HUDEP-2 (cell line): ENCODE data around the gene ACADVL.
"Not testable (repeated sequence)": the region's sequence is repeated elsewhere in the genome, so short reads cannot be mapped to it uniquely, and the experiment has no call there.

Experiments
- DNase-seq, 76 experiments: peaks; one replicate each; lab custom pipeline; 2025; ENCODE audit not compliant: unreplicated experiment in 76 of 76; lab: John Stamatoyannopoulos, UW

ACADVL gene

GRCh38 chr17:7219812-7220592 lies at the start of gene ACADVL, which contains the start of gene DLG4:
Gene ACADVL, plus strand, starts transcription at chr17:7219938. Its CDS starts 47 bp downstream, at chr17:7219985.
Gene DLG4, minus strand, starts transcription at chr17:7219836.
- peak in 65 of 76 experiments; percentile 24 to 87 (median 76) for DNase-seq

DNA sequence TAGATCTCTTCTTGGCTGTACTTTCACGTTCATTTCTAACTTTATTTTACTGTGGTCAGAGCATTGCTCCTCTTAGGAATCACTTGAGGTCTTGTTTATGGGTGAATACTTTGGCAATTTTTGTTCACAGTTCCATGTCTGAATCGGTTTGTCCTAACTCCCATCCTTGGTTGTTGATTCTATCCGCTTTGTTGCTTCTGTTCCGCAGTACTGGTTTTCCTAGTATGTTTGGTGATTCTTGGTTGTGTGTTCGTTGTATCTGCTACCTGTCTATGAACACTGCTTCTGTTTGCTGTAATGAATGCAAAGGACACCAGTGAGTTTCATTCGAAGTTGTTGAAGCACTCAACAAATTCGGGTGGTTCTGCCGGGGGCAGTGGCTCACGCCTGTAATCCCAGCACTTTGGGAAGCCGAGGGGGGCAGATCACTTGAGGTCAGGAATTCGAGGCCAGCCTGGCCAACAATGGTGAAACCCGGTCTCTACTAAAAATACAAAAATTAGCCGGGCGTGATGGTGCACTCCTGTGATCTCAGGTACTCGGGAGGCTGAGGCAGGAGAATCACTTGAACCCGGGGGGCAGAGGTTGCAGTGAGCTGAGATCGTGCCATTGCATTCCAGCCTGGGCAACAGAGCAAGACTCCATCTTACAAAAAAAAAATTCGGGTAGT lies 47.1 kb upstream of the ACADVL start:
- not testable (repeated sequence) for DNase-seq

DNA sequence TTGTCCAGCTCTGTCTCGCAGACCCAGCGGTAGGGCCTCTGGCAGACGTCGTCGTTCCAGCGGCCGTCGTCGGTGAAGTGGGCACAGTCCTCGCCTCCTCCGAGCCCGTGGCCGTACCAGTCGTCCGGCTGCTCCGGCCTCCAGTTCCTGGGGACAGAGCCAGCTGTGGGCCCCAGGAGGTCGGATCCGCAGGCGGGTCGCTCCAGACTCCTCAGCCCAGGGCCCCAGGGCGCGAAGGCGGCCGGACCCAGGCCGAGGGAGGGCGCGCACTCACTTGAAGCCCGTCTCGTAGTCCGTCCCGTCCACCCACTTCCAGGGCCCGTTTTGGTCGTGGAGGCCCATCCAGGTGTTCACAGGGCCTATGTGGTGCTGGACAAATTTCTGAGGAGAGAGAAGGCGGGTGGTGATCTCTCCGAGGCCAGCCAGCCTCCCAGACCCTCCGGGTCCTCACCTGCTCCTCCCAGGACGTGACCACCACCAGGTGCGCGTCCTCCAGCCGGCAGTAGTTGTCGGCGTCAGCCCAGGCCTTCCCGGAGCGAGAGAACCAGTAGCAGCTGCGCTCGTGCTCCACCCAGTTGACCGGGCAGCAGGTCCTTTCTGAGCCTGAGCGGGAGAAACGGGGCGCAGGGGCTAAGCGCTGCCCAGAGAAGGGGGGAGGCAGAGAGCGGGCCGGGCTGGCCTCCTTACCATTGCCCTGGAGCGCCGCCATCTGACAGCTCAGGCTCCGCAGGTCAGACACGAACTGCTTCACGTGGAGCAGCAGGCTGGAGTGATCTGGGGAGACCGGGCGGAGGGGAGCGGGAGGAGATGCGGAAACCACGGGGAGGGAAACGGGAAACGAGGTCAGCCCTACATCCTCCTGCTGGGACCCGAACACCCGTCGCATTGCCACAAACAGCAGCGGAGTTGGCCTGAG lies 45.8 kb upstream of the ACADVL start:
- peak in 18 of 76 experiments; percentile 8 to 52 (median 24) for DNase-seq

DNA sequence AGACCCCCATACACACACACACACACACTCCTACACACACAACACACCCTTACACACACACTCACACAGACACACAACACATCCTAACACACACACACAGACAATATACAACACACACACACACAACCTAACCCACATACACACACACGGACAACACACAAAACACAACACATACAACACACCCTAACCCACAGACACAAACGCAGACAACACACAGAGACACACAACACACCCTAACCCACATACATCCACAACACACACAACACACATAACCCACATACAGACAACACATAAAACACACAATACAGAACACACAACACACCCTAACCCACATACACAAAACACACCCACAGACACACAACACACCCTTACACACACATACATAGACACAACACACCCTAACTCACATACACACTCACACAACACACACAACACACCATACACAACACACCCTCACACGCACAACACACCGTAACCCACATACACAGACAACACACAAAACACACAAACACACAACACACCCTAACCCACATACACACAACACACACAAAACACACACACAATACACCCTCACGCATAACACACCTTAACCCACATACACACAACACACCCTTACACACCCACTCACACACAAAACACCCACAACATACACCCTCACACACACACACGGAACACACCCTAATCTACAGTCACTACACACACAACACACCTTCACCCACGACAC lies 45.0 kb upstream of the ACADVL start:
- DNase-seq, result no peak

DNA sequence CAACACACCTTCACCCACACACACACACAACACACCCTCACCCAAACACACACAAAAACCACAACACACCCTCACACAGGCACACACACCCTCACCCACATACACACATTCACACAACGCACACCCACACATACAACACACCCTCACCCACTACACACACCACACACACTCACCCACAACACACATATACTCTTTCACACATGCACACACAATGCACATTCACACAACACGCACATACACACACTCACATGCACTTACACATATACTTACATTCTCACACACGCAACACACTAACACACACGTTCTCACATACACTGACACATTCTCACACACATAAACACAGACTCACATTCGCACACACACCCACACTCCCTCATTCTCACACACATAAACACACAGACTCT lies 44.4 kb upstream of the ACADVL start:
- DNase-seq, result no peak

- DNase-seq, result no peak
Measured at GRCh38 chr17:7176107-7176840, 43.5 kb upstream of the ACADVL start.

- DNase-seq, result no peak
Measured at GRCh38 chr17:7176841-7177190, 42.9 kb upstream of the ACADVL start.

DNA sequence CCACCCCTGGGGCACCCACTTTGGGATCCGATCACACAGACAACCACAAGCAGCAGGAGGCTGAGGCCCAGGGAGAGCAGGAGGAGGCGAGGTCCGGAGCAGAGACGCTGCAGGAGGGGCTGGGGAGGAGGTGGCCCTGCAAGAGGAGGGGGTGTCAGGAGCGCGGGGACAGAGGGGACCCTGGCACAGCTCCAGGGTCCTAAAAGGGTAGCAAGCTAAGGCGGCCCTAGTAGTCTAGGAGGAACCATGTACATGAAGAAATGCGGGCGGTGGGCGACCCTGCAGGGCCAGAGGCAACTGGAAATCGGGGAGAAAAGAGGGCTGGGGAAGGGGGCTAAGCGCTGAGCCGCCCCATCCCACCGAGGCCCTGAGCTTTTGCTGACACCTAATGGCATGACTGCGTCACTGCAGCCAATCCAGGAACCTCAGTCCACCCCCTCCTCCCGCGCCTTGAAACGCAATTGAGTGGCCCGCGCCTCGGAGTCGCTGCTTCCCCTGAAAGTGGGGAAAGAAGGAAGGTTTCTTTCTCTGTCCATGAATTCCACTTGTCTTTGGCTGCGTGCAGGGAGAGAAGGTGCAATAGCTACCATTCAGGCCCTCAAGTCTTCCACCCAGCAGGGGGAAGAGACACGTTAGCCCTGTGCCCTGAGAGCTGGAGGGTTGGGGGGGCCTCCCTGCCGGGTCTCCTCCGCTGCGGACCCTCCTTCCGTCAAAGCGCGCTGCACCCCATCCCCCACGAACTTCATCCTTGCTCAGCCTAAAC lies 42.4 kb upstream of the ACADVL start:
- DNase-seq, result peak in 35 of 76 experiments; percentile 6 to 60 (median 24)

GRCh38 chr17:7177954-7178477 lies 41.7 kb upstream of the ACADVL start:
- DNase-seq, result no peak

DNA sequence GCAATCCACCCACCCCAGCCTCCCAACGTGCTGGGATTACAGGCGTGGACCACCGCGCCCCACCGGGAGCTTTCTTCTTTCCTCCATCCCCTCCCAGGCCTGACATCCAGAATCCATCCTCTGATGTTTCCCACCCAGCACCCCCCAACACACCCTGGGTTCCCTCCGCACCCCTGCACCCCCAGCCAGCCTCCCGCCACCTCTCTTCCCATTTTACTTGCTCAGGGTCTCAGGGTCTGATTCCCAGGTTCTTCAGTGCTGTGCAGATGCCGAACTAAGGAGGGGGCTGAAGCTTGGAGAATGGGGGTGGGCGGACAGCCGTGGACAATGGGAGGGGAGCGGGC lies 40.8 kb upstream of the ACADVL start:
- no peak for DNase-seq

DNA sequence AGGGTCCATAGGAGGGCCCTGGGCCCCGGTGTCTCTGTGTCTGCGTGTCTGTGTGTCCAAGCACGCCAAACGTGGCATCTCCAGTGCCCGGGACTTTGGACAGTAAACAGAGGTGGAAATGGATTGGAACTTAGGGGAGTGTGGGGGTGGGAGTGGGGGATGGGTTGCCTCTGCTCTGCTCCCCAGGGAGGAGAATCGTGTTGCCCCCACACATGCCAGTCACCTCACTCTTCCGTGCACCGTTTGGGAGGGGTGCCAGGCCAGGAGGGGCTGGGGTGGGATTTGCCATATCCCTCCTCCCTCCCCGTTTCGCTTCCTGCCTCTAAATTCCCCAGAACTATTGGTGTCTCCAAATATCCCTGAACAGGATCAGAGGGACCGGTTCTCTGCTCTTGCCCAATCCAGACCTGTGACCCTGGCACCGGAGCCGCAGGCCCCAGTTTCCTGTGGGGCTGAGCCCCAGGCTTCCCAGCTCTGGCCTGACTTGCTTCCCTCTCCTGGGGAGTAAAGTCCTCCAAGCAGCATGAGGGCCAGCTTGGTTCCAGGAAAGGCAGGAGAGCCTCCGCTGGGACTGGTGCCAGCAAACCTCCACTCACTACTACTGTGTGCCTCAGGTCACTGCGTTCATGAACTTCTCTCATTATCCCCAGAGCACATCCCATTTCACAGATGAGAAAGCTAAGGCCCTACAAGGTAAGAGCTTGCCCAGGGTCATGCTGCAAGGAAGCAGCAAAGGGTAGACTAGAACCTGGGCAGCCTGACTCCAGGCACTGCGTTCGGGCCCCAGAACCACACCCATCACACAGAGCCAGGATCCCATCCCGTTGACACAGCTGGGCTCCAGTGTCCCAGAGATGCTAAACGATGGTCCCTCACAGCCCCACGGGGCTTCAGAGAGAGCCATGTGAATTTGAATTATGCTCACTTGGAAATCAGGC lies 40.2 kb upstream of the ACADVL start, which contains the start of gene ASGR1:
TSS of gene ASGR1 (minus strand) at position 54 of the 938 bp plus-strand sequence. CDS start 807 bp downstream, outside the sequence.
- DNase-seq, result no peak

DNA sequence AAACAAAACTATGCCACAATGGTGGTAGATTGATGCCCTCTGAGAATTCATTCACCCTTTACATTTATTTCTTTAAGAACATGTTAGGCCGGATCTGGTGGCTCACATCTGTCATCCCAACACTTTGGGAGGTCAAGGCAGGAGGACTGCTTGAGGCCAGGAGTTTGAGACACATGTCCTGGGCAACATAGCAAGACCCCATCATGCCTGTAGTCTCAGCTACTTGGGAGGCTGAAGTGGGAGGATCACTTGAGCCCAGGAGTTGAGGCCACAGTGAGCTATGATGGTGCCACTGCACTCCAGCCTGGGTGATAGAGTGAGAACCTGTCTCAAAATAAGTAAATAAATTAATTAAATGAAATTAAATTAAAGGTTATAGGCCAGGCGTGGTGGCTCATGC lies 37.6 kb upstream of the ACADVL start:
- DNase-seq, result not testable (repeated sequence)

DNA sequence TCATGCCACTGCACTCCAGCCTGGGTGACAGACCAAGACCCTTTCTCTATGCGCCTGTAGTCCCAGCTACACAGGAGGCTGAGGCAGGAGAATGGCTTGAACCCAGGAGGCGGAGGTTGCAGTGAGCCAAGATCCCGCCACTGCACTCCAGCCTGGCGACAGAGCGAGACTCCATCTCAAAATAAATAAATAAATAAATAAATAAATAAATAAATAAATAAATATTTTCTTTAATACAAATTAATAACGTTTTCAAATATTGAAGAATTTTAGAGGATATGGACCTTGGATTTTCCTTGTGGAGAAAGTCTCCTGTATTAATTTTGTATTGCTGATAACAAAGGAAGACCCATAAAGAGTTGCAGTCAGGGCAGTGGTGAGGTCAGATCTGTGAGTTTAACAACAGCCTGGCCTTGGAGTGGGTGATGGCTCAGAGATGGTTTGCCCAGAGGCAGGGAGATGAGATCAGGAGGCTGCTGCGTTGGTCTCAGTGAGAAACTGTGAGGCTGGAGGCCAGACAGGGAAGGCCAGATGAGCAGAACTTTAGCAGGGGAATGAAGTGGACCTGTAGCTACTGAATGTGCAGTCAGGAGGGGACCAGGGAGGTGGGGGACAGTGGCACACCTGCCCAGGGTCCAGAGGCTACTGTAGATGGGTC lies 36.2 kb upstream of the ACADVL start:
- no peak for DNase-seq

GRCh38 chr17:7184091-7184488 lies 35.6 kb upstream of the ACADVL start:
- no peak for DNase-seq

- DNase-seq, result no peak
Measured at GRCh38 chr17:7184647-7185046, 35.1 kb upstream of the ACADVL start.

DNA sequence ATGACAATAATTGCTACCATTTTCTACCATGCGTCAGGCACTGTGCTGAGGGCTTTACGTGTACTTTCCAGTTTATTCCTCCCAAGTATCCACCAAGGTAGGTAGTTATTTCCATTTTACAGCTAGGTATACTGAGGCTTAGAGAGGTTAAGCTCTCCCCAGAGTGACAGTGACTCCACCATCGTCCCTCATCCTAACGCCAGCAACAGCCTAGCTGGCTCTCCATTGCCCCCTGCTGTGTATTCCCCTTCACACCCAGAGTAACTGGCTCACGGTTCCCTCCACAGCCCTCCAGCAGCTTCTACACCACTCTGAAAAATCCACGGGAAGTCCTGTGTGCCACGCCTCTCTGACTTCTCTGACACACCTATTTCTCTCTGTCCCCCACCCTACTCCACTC lies 33.5 kb upstream of the ACADVL start:
- peak in 9 of 76 experiments; percentile 4 to 34 (median 8) for DNase-seq

DNA sequence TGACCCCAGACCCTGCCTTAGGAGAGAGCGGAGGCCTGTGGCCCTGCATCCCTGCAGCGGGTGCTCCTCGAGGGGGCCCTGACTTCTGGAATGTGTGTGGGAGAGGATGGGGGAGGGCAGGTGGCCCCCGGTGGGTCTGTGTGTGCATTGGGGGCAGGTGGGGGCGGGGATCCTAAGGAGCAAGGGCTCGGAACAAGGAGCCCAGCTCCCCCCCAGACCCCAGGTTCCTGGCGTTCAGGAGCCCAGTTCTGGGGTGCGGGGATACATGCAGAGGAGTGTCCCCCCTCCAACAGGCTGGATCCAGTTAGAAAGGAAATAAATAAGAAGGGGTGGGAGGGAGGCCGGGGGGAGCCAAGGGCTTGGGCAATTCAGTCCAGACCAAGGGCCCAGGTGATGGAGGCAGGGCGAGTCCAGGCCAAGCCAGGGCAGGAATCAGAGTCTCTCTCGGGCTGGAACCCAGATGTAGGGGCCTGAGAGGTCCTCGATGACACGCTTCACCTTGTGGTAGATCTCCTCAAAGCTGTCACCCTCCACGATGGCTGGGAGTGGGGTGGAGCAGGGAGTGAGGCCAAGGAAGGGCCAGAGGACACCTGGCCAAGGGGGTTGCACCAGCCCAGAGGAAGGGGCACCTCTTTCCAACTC lies 29.3 kb upstream of the ACADVL start:
- no peak for DNase-seq
